Panc1 (cell line): ENCODE measurements around the gene MBOAT1. TPM values are rescaled to one million over a fixed set of nuclear protein-coding genes. Genes with fewer than 3 reads are reported as not detected.

Experiments
- ATAC-seq: fragments of 200-7000 bp; cut with Tn5 transposase; 2 replicates; pipeline ENCODE4 v1.9.1; 2020; ENCODE audit warnings: mild to moderate bottlenecking, moderate library complexity
- BruUV-seq: library from RNA; stranded (reverse); fragments of 400-500 nt; replicated peaks from 2 replicates; lab custom pipeline; 2021; lab: Mats Ljungman, UMichigan
- CTCF ChIA-PET: fragments of 300-600 bp; sonication (Branson Sonifier 250); formaldehyde crosslinking; loops from one replicate; lab custom pipeline; 2022; ENCODE audit warnings: antibody characterized with exemption; lab: Charles Lee
- POLR2A ChIA-PET: fragments of 300-600 bp; sonication (Branson Sonifier 250); formaldehyde crosslinking; loops from one replicate; lab custom pipeline; 2022; ENCODE audit warnings: antibody characterized with exemption; lab: Charles Lee
- DNase-seq: peaks from one replicate; pipeline ENCODE4 v3.0.0-alpha.2; 2010; ENCODE audit warnings: low read depth, low spot score
- H3K27ac ChIP-seq: 2 replicates; pipeline ENCODE4 v1.5.1; 2011; ENCODE audit warnings: mild to moderate bottlenecking, low read length, inconsistent platforms
- H3K27me3 ChIP-seq: fragments of 200-500 bp; sonication (Bioruptor generic); 2 replicates; pipeline ENCODE4 v1.6.0; 2014; ENCODE audit warnings: low read length, inconsistent platforms; ENCODE audit not compliant: control insufficient read depth, insufficient read depth
- H3K36me3 ChIP-seq: fragments of 200-500 bp; sonication (Bioruptor generic); 2 replicates; pipeline ENCODE4 v1.5.1; 2014; ENCODE audit warnings: inconsistent platforms, mild to moderate bottlenecking, low read length, moderate library complexity; ENCODE audit not compliant: control insufficient read depth, insufficient read depth
- H3K4me1 ChIP-seq: 2 replicates; pipeline ENCODE4 v1.5.1; 2011; ENCODE audit warnings: inconsistent platforms, mild to moderate bottlenecking, low read length, moderate library complexity; ENCODE audit not compliant: control insufficient read depth, insufficient read depth
- H3K4me3 ChIP-seq, 2 experiments: 2 replicates each; pipeline ENCODE4 v1.5.1; 2011 to 2012; ENCODE audit warnings: low read depth in 2 of 2, low read length in 2 of 2, mild to moderate bottlenecking in 2 of 2, inconsistent platforms in 1 of 2, moderate library complexity in 1 of 2
- H3K9me3 ChIP-seq: fragments of 200-500 bp; sonication (Bioruptor generic); 2 replicates; pipeline ENCODE4 v1.5.1; 2014; ENCODE audit warnings: low read depth, mild to moderate bottlenecking, inconsistent platforms, low read length, moderate library complexity; ENCODE audit not compliant: control insufficient read depth, insufficient read depth
- POLR2AphosphoS5 ChIP-seq: IDR thresholded peaks from 2 replicates; pipeline ENCODE4 v1.6.1; 2012; ENCODE audit warnings: mild to moderate bottlenecking, low read depth, low read length, moderate library complexity
- SIN3A ChIP-seq: IDR thresholded peaks from 2 replicates; pipeline ENCODE4 v1.6.1; 2012; ENCODE audit warnings: low read depth, mild to moderate bottlenecking, low read length, moderate library complexity, borderline replicate concordance; ENCODE audit not compliant: insufficient read depth
- TCF7L2 ChIP-seq: IDR thresholded peaks from 2 replicates; pipeline ENCODE4 v1.6.1; 2011; ENCODE audit warnings: mild to moderate bottlenecking, low read depth, low read length, inconsistent platforms
- in situ Hi-C: cut with HindIII; loops from 2 replicates; pipeline ENCODE4 v1.10.0; 2016; ENCODE audit warnings: low sequenced_read_pairs, low pct_unique_long_range_greater_than_20kb
- intact Hi-C: fragments of 100-400 bp; cut with micrococcal nuclease; formaldehyde crosslinking; loops from one replicate; pipeline ENCODE4 v1.10.0; 2022; ENCODE audit not compliant: unreplicated experiment
- total RNA-seq: library from RNA; stranded (reverse); gene quantifications from one replicate; pipeline ENCODE4 v1.2.1, GENCODE V29; 2021; ENCODE audit not compliant: unreplicated experiment
- TF ChIP-seq, protein P1 (sequence below): fragments of 450-650 bp; IDR thresholded peaks from 2 replicates; pipeline ENCODE4 v1.5.1; 2017; ENCODE audit warnings: mild to moderate bottlenecking
- TF ChIP-seq, protein P2 (sequence below), 2 experiments: IDR thresholded peaks; 2 replicates each; pipeline ENCODE4 v1.6.1; 2011 to 2012; ENCODE audit warnings: low read depth in 2 of 2, control low read depth in 1 of 2, low read length in 1 of 2, mild to moderate bottlenecking in 1 of 2, moderate library complexity in 1 of 2; ENCODE audit not compliant: insufficient read depth in 1 of 2

The MBOAT1 gene
- total RNA-seq, 1 experiment from 2014 or later, result 15.1 TPM

DNA sequence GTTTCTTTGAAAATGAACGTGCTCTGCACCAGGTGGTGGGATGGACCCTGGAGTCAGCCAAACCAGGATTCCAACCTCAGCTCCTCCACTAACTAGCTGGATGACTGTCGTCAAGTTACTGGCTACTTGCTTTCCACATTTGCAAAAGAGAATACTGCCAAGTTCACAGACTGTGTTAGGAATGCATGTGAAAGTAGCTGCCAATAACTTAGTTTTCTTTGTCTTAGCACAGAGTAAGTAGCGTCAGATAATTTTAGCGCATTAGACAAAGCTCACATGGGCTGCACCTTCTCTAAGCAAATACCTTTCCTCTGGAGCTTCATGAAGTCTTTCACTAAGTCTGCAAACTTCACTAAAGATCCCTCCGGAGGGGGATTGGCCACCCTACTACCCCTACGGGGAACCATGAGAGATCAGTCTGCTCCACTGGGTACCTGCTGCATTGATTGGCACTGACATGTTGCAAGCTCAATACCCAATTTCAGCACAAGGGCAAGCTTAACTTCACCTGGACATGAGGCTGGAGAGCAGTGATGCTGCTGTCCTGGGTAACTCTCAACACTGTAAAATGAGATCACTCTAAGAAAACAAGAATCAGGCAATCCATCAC lies 113.9 kb downstream of the MBOAT1 start:
- H3K27me3 ChIP-seq, result no peaks in the 10 kb centered on the region
- no peaks in the 10 kb centered on the region for H3K4me1 ChIP-seq
- DNase-seq, result no peak
- no peak for ATAC-seq
- no peak overlapping the region for H3K4me3 ChIP-seq
- BruUV-seq, result no TSS peak
- H3K27ac ChIP-seq, result no peak overlapping the region
- CTCF ChIA-PET, result no interaction called here
- no peaks in the 10 kb centered on the region for H3K36me3 ChIP-seq
- in situ Hi-C loops (no loop called here), intact Hi-C loops (no loop called here)
- TF ChIP-seq POLR2AphosphoS5 (no peak), TCF7L2 (no peak)
- no peaks in the 10 kb centered on the region for H3K9me3 ChIP-seq
- POLR2A ChIA-PET, result no interaction called here

DNA sequence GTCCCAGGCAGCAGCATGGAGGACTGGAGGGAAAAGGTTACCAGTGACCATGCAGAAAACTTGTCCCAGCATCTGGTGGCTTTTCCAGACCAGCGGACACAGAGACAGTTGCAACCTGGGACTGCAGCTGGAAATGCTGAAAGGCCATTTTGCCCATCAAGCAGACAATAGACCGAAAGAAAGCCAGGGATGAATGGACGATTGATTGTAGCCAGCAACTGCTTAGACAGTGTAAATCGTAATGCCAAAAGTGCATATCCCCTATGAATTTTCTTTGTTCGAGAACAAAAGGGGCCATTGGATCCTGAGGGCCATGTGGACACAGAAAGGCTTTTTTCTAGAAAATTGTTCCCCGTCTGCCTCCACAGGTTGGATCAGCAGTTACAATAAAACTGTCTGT lies 115.7 kb downstream of the MBOAT1 start:
- POLR2A ChIA-PET, result no interaction called here
- in situ Hi-C loops, result no loop called here
- CTCF ChIA-PET, result no interaction called here

More for the DNA sequence above, 115.7 kb downstream of the MBOAT1 start:
- Histone ChIP-seq H3K9me3 (no peaks in the 10 kb centered on the region), H3K4me1 (no peaks in the 10 kb centered on the region), H3K4me3 (no peak overlapping the region), H3K27me3 (no peaks in the 10 kb centered on the region), H3K27ac (no peak overlapping the region), H3K36me3 (no peaks in the 10 kb centered on the region)
- BruUV-seq, result no TSS peak
- TF ChIP-seq, protein P1, sequence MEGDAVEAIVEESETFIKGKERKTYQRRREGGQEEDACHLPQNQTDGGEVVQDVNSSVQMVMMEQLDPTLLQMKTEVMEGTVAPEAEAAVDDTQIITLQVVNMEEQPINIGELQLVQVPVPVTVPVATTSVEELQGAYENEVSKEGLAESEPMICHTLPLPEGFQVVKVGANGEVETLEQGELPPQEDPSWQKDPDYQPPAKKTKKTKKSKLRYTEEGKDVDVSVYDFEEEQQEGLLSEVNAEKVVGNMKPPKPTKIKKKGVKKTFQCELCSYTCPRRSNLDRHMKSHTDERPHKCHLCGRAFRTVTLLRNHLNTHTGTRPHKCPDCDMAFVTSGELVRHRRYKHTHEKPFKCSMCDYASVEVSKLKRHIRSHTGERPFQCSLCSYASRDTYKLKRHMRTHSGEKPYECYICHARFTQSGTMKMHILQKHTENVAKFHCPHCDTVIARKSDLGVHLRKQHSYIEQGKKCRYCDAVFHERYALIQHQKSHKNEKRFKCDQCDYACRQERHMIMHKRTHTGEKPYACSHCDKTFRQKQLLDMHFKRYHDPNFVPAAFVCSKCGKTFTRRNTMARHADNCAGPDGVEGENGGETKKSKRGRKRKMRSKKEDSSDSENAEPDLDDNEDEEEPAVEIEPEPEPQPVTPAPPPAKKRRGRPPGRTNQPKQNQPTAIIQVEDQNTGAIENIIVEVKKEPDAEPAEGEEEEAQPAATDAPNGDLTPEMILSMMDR, result no peak
- no peak for TF ChIP-seq SIN3A
- TF ChIP-seq, protein P2, sequence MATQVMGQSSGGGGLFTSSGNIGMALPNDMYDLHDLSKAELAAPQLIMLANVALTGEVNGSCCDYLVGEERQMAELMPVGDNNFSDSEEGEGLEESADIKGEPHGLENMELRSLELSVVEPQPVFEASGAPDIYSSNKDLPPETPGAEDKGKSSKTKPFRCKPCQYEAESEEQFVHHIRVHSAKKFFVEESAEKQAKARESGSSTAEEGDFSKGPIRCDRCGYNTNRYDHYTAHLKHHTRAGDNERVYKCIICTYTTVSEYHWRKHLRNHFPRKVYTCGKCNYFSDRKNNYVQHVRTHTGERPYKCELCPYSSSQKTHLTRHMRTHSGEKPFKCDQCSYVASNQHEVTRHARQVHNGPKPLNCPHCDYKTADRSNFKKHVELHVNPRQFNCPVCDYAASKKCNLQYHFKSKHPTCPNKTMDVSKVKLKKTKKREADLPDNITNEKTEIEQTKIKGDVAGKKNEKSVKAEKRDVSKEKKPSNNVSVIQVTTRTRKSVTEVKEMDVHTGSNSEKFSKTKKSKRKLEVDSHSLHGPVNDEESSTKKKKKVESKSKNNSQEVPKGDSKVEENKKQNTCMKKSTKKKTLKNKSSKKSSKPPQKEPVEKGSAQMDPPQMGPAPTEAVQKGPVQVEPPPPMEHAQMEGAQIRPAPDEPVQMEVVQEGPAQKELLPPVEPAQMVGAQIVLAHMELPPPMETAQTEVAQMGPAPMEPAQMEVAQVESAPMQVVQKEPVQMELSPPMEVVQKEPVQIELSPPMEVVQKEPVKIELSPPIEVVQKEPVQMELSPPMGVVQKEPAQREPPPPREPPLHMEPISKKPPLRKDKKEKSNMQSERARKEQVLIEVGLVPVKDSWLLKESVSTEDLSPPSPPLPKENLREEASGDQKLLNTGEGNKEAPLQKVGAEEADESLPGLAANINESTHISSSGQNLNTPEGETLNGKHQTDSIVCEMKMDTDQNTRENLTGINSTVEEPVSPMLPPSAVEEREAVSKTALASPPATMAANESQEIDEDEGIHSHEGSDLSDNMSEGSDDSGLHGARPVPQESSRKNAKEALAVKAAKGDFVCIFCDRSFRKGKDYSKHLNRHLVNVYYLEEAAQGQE (IDR thresholded peaks at IDR 0.05; ENCODE audit: insufficient read depth in 1 of 2, low read depth in 2 of 2, low read length in 1 of 2), result no peak
- no peak for TF ChIP-seq POLR2AphosphoS5
- no peak for TF ChIP-seq TCF7L2
- DNase-seq (no peak), ATAC-seq (no peak)
- intact Hi-C loops, result no loop called here
